Measurements from ENCODE around the gene DNAJB1.
"Not testable (repeated sequence)": the region's sequence is repeated elsewhere in the genome, so short reads cannot be mapped to it uniquely, and the experiment has no call there.

DNAJB1 gene

DNA sequence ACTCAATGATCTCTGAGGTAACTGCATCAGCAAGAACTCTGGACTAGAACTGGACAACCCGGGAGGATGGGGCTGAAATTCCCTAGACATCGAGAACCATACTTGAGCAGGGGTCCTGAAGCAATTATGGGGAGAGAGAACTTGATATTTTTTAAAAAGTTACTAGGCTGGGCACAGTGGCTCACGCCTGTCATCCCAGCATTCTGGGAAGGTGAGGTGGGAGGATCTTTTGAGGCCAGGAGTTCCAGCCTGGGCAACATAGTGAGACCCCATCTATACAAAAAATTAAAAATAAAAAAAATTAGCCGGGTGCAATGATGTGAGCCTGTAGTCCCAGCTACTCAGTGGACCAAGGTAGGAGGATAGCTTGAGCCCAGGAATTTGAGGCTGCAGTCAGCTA, 2.3 kb upstream of the DNAJB1 start:
- no peak for DNase-seq (ENCODE audit: low read depth)

DNA sequence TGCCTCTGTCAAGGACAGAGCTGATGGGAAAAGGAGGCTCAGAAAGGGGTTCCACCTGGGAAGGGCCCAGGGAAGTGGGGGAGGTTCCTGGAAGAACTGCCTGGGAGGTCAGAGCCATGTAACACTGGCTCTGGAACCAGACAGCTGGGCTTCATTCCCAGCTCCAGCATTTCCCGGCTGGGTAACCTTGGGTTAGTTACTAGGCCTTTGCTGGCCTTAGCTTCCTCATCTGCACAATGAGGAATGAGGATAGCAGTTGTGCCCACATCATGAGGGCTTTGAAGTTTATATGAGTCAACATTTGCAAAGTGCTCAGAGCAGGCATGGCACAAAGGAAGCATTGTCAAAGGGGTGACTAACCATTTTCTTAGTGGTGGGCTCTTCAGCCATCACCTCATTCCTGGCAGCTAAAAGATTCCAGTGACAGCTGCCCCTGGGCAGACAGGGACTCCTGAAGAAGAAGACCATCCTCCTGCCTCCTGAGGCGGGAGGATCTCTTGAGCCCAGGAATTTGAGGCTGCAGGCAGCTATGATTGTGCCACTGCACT, 1.7 kb upstream of the DNAJB1 start:
- no peak for DNase-seq (ENCODE audit: low read depth)

DNA sequence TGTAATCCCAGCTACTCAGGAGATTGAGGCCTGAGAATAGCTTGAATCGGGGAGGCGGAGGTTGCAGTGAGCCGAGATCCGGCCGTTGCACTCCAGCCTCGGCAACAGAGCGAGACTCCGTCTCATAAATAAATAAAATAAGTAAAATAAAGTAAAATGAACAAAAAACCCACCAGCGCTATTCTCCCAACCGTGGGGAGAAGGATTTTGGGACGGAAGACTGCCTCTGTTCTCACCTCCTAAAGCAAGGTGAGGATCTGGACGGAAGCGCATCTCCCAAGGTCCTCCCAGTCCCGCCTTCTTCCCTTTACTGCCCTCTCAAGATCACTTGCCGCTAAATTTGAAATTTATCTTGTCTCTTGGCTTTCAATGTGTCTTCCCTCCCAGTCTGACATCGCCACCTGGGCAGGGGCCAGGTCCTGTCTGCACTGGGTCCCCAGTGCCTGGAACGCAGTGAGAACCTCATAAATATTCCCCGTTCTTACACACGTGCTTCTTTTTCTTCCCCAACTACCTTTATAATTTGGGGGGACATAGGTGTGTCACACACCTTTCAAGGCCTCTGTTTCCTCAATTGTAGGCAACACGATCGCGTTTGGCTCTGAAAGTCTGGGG, 1.2 kb upstream of the DNAJB1 start:
- no peak for DNase-seq (ENCODE audit: low read depth)

DNA sequence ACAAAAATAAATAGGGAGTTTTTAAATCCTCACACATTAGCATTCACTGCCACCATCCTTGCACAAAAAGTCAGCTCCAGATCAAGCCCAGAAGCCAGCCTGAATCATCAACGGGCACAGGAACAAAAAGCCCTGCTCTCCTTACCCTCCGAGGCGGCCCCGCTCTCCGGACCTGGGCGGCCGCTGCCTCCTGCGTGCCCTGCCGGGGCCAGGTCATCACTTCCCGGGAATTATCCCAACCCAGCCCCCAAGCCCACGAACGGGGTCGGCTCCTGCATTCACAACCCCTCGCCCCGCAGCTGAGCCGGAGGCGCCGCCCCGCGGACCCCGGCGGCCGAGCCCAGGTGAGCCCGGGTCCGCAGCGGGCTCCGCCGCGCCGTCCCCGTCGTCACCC, 754 bp downstream of the DNAJB1 start:
- no peak for DNase-seq (ENCODE audit: low read depth)

- DNase-seq (ENCODE audit: low read depth) = no peak
Observed at GRCh38 chr19:14516746-14517438, 1.3 kb downstream of the DNAJB1 start.

DNA sequence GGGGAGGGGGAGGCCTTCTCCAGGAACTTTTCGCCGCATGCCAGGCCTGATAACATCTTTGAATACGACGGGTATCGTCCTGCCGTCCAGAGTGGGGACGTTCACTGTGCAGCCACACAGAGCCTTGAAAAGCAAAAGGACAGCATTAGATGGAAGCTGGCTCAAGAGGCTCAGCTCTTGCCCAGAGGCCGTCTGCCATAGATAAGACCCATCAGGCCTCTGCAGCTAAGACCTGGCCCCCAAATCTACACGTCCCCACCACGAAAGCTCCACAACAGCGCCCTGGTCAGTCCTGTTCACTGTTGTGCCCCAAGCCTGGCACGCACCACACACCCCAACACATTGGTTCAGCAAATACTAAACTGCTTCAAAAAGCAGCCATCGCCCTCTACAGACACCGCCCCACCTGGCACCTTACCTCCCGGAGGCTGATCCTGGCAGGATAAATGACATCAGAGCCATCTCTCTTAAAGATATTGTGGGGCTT, 2.1 kb downstream of the DNAJB1 start:
- no peak for DNase-seq (ENCODE audit: low read depth)

DNA sequence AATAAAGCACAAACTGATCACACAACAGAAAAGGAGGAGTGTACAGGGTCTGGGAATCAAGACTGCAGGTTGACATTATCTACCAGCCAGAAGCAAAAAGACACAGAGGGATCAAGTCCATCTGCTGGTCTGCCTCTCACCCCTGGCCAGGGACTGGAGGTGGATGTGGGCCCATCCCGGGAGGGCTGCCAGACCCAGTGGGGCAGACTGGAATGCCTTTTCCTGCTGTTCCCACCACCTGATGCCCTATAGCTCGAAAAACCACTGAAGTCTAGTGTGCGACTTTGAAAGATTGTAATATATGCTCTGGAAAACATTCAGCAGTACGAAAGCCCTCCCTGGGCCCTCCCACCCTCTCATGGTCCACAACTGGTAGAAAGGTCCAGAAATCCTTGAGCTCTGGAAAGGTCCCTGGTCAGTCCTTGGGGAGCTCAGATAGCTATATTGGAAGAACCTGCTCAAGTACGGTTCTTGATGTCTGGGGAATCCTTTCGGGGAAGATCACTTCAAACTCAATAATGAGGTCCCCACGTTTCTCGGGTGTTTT, 2.6 kb downstream of the DNAJB1 start:
- DNase-seq (ENCODE audit: low read depth) = no peak

- no peak for DNase-seq (ENCODE audit: low read depth)
Observed at GRCh38 chr19:14514215-14514863, 3.9 kb downstream of the DNAJB1 start.

DNA sequence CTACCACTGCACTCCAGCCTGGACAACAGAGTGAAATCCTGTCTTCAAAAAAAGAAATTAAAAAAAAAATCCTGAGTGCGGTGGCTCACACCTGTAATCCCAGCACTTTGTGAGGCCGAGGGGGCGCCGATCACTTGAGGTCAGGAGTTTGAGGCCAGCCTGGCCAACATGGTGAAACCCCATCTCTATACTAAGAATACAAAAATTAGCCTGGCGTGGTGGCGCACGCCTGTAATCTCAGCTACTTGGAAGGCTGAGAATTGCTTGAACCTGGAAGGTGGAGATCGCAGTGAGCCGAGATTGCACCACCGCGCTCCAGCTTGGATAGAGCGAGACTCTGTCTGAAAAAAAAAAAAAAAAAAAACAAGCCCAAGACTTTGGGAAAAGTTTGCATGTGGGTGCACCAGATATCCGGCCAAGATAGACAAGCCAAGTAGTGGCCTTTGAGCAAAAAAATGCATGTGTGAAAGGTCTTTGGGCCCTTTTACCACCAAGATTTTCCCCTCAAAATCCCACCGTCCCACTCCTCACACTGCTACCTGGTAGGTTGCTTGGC, 5.7 kb downstream of the DNAJB1 start:
- DNase-seq (ENCODE audit: low read depth) = no peak

DNA sequence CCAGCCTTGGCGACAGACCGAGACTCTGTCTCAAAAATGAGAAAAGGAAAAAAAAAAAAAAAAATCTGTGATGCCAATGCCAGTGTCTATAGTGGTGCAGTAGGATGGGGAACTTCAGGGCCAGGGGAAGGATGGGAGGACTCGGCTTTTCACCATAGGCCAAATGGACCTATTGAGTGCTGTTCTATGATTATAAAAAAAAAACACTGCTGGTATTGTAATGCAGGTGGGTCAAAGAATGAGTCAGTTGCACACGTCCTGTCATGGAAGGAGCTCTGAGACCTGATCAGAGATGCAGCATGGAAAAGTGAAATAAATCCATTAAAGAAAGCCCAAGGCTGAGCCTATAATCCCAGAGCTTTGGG, 7.0 kb downstream of the DNAJB1 start:
- no peak for DNase-seq (ENCODE audit: low read depth)

- no peak for DNase-seq (ENCODE audit: low read depth)
Observed at GRCh38 chr19:14510311-14511228, 7.6 kb downstream of the DNAJB1 start.

GRCh38 chr19:14507704-14508542, 10.3 kb downstream of the DNAJB1 start:
- no peak for DNase-seq (ENCODE audit: low read depth)

GRCh38 chr19:14505488-14506239, 12.5 kb downstream of the DNAJB1 start:
- DNase-seq (ENCODE audit: low read depth) = peak; percentile 43

DNA sequence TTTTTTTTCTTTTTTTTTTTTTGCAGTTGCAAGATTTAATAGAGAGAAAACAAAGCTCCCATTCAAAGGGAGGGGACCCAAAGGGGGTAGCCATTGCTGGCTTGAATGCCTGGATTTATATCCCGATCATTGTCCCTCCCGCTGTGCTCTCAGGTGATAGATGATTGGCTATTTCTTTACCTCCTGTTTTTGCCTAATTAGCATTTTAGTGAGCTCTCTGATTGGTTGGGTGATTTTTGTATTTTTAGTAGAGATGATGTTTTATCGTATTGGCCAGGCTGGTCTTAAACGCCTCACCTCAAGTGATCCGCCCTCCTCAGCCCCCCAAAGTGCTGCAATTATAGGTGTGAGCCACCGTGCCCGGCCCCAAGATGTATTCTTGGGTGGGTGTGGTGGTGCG, 13.6 kb downstream of the DNAJB1 start:
- not testable (repeated sequence) for DNase-seq (ENCODE audit: low read depth)

DNA sequence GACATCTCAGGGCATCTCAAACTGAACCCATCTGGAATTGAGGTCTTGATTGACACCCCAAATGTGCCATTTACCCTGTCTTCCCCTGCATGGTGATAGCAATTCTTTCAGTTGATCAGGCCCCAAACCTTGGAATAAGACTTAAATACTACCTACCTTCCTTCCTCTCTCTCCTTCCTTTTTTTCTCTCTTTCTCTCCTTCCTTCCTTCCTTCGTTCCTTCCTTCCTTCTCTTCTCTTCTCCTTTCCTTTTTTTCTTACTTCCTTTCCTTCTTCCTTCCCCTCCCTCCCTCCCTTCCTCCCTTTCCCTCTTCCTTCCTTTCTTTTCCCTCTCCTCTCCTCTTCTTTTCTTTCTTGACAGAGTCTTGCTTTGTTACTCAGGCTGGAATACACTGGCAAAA, 14.9 kb downstream of the DNAJB1 start:
- no peak for DNase-seq (ENCODE audit: low read depth)

GRCh38 chr19:14502334-14503092, 15.7 kb downstream of the DNAJB1 start:
- DNase-seq (ENCODE audit: low read depth) = no peak

DNA sequence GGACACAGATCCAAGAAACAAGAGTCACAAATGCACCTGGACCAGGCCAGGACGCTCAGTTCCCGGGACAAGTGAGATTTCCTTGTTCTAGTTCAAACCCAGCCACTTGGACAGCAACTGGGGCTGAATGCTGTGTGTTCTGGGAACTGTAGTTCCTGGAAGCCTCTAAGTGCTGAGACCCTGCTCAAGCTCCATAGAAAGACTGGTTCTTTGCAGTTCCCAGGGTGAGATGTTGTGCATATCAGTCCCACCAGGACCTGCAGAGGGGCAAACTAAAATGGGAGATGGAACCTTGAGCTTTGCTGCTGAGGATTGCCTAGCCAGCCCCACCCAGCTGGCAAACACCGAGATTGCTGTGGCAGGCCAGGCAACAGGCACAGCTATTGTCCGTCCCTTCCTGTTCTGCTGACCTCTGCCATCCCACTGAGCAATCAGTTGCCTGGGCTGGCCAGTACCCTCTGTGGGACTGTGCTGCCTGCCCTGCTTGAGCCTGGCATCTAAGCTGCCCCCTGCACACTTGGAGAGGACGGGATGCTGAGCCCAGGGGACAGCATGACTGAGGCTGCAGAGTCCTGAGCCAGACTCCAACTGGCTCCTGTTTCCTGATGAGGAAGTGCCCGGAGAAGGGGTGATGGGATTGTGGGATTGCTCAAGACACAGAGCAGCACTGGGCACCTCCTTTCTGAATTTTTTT, 20.8 kb downstream of the DNAJB1 start:
- DNase-seq (ENCODE audit: low read depth) = no peak

- DNase-seq (ENCODE audit: low read depth) = no peak
Observed at GRCh38 chr19:14496834-14497227, 21.4 kb downstream of the DNAJB1 start.
